Measurements from ENCODE around the gene ABTB2. TPM values are rescaled to one million over a fixed set of nuclear protein-coding genes. Genes with fewer than 3 reads are reported as not detected.

The ABTB2 gene
- total and polyA plus RNA-seq, 7 donors = 1.3 to 12.9 (median 2.5) TPM

DNA sequence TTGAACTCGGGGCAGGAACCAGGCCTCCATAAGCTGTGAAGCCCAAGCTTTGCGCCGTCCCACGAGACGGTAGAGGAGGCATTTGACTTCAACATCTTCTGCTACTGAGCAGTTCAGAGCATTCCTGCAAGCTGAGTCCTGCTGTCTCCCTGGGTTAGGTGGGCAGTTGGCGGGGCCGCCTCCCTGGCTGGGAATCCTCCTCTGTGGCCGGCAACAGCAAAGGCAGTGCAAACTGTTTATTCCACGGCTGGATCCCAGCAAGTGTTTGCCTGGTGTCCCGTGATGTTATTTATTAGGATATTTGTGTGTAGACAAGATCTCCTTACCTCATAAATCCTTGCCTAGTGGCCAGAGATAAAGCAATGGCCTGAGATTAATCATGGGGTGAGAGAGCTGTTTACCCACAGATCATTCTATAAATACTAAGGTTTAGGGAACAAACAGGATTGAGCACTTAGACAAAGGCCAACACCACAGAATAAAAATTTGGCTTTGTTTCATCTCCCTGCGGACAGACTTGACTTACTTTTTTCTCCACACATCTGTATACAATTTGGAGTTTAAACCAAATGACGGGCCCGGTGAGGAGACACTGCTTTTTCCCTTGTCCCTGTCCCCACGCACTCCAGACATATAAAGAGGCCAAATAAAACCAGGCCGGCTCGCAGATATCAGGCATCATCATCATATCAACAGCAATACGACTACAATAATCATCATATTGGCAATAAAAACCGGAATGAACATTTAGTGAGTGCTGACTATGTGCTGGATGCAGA, 189.0 kb downstream of the ABTB2 start:
- no peak for DNase-seq
- 61 to 81% methylated on average over 18 of the region's 18 CpGs for WGBS, 2 donors
- Histone ChIP-seq H3K4me1 (peaks cover 0 to 2% (median 0%) of the 10 kb centered on the region in 4 donors), H3K27me3 (no peaks in the 10 kb centered on the region), H3K36me3 (peaks cover 0 to 6% (median 0%) of the 10 kb centered on the region in 4 donors), H3K27ac (no peak overlapping the region), H3K9me3 (no peaks in the 10 kb centered on the region), H3K4me3 (no peak overlapping the region)
- TF ChIP-seq EP300 (IDR thresholded peaks at IDR 0.05) = no peak
- no peak for TF ChIP-seq CTCF (IDR thresholded peaks at IDR 0.05)
- no peak for TF ChIP-seq POLR2A (IDR thresholded peaks at IDR 0.05)
- TF ChIP-seq POLR2AphosphoS5 (IDR thresholded peaks at IDR 0.05) = no peak
- intact Hi-C loops (cut with DNase I) = no loop called here

DNA sequence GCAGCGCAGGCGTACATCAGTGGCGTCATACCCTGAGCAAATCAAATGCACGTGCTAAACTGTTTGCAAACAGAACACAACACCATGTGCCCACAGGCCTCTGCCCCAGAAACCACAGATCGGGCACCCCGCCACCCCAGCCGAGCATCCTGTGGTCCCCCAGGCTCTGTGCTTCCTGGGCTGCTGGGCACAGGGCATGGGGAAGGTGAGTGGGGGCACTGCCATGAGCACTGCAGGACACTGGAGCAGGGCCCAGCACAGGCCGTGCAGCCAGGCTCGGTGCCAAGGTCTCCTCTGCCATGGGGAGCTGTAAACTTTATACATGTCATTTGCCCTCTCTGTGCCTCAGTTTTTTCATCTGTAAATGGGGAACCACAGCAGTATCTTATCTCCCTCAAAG, 189.8 kb downstream of the ABTB2 start:
- WGBS, 2 donors = 85 to 89% methylated on average over 9 of the region's 9 CpGs
- intact Hi-C loops (cut with DNase I) = no loop called here
- Histone ChIP-seq H3K36me3 (peaks cover 0 to 6% (median 0%) of the 10 kb centered on the region in 4 donors), H3K27ac (no peak overlapping the region), H3K27me3 (no peaks in the 10 kb centered on the region), H3K9me3 (no peaks in the 10 kb centered on the region), H3K4me1 (no peaks in the 10 kb centered on the region), H3K4me3 (no peak overlapping the region)
- TF ChIP-seq EP300 (IDR thresholded peaks at IDR 0.05) = no peak
- TF ChIP-seq CTCF (IDR thresholded peaks at IDR 0.05) = no peak
- TF ChIP-seq POLR2A (IDR thresholded peaks at IDR 0.05) = no peak
- no peak for TF ChIP-seq POLR2AphosphoS5 (IDR thresholded peaks at IDR 0.05)
- no peak for DNase-seq

DNA sequence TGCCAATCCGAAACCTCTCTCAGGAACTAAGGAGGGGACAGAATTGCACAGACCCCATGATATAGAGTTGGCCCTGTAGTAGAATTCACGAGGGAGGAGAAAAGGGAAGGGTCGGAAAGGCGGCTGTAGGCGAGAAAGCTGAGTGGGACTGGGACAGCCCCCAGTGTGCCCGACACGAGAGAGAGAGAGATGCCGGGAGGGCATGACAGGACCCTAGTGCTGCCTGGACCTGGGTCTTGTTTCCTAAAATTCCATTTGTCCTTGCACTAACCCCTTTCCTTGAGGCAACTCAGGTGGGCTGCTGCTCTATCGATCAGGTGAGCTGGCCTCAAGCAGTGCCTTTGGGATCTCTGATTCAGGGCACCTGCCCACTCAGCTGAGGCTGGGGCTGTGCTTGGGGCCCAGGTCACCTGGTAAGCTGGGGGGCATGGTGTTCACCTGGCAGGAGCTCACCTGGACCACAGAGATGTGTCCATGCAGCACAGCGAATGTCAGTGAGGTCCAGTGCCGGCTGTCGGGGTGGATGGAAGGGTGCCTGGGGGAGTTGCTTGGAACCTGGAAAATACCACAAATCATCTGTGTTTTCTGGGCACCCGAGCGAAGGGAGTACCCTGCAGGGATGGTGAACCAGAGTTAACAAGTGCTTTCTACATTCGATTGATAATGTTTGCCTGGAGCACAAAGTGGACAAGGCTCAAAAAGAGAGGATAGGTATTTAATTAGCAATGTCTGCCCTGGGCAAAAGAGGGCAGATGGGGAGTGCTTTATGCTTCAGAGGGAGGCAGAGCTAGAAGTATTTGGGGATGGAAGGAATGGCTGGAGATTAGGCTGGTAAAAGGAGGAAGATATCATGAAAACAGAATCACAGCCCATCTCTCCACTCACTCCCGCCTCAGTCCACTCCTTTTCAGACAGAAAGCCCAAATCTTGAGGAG, 190.7 kb downstream of the ABTB2 start:
- Histone ChIP-seq H3K9me3 (no peaks in the 10 kb centered on the region), H3K27ac (no peak overlapping the region), H3K36me3 (peaks cover 0 to 12% (median 0%) of the 10 kb centered on the region in 4 donors), H3K4me3 (no peak overlapping the region), H3K4me1 (no peaks in the 10 kb centered on the region), H3K27me3 (no peaks in the 10 kb centered on the region)
- WGBS, 2 donors = 97% methylated on average over 16 of the region's 16 CpGs
- intact Hi-C loops (cut with DNase I) = no loop called here
- TF ChIP-seq POLR2A (IDR thresholded peaks at IDR 0.05) = no peak
- TF ChIP-seq CTCF (IDR thresholded peaks at IDR 0.05) = no peak
- no peak for TF ChIP-seq EP300 (IDR thresholded peaks at IDR 0.05)
- no peak for TF ChIP-seq POLR2AphosphoS5 (IDR thresholded peaks at IDR 0.05)
- DNase-seq = no peak

GRCh38 chr11:34165786-34166555, 191.8 kb downstream of the ABTB2 start:
- Histone ChIP-seq H3K9me3 (no peaks in the 10 kb centered on the region), H3K4me1 (no peaks in the 10 kb centered on the region), H3K4me3 (no peak overlapping the region), H3K27ac (no peak overlapping the region), H3K27me3 (no peaks in the 10 kb centered on the region), H3K36me3 (peaks cover 0 to 15% (median 0%) of the 10 kb centered on the region in 4 donors)
- WGBS, 2 donors = 59 to 82% methylated on average over 12 of the region's 12 CpGs
- intact Hi-C loops (cut with DNase I) = no loop called here
- no peak for TF ChIP-seq POLR2A (IDR thresholded peaks at IDR 0.05)
- no peak for TF ChIP-seq POLR2AphosphoS5 (IDR thresholded peaks at IDR 0.05)
- TF ChIP-seq EP300 (IDR thresholded peaks at IDR 0.05) = no peak
- TF ChIP-seq CTCF (IDR thresholded peaks at IDR 0.05) = no peak
- DNase-seq = no peak
